Lower lobe of right lung (tissue), 2 donors: Measurements from ENCODE around the gene AHSG. TPM values are rescaled to one million over a fixed set of nuclear protein-coding genes. Genes with fewer than 3 reads are reported as not detected.
A peak's percentile ranks its signal among the peaks of the same experiment; 100 is the strongest.

Source experiments
- ATAC-seq, 2 donors: fragments of 200-7000 bp; cut with Tn5 transposase; one replicate each; pipeline ENCODE4 v1.9.1; 2020 to 2022; ENCODE audit warnings: mild to moderate bottlenecking in 2 of 2, moderate library complexity in 2 of 2
- DNase-seq: peaks from one replicate; pipeline ENCODE4 v3.0.0-alpha.2; 2020
- H3K27ac ChIP-seq: fragments of 200-600 bp; one replicate; pipeline ENCODE4 v1.8.0; 2022
- H3K27me3 ChIP-seq: fragments of 200-600 bp; one replicate; pipeline ENCODE4 v1.8.0; 2022; ENCODE audit warnings: low read depth
- H3K36me3 ChIP-seq: fragments of 200-600 bp; one replicate; pipeline ENCODE4 v1.8.0; 2022; ENCODE audit warnings: mild to moderate bottlenecking
- H3K4me1 ChIP-seq: fragments of 200-600 bp; one replicate; pipeline ENCODE4 v1.8.0; 2022
- H3K4me3 ChIP-seq: fragments of 200-600 bp; one replicate; pipeline ENCODE4 v1.8.0; 2022; ENCODE audit warnings: mild to moderate bottlenecking
- H3K9me3 ChIP-seq: fragments of 200-600 bp; one replicate; pipeline ENCODE4 v1.8.0; 2022
- intact Hi-C: fragments of 100-400 bp; cut with DNase I; formaldehyde crosslinking; loops from one replicate; pipeline ENCODE4 v1.11.0; 2022
- total RNA-seq: library from RNA; stranded (reverse); fragmentation: NEBNext Ultra II Directional; extraction: Animal tissue kit (Norgen Biotek cat#: 25700); gene quantifications from one replicate; pipeline ENCODE4 v1.2.1, GENCODE V29; 2021
- TF ChIP-seq, protein P1 (sequence below): fragments of 200-600 bp; IDR thresholded peaks from one replicate; pipeline ENCODE4 v1.8.0; 2022; ENCODE audit warnings: antibody characterized with exemption, mild to moderate bottlenecking
- donor health status: DM: no; HTN: yes; CAD: no; lungs with severe emphysema.

AHSG gene
- total RNA-seq, 1 donor from 2014 or later: not detected

DNA sequence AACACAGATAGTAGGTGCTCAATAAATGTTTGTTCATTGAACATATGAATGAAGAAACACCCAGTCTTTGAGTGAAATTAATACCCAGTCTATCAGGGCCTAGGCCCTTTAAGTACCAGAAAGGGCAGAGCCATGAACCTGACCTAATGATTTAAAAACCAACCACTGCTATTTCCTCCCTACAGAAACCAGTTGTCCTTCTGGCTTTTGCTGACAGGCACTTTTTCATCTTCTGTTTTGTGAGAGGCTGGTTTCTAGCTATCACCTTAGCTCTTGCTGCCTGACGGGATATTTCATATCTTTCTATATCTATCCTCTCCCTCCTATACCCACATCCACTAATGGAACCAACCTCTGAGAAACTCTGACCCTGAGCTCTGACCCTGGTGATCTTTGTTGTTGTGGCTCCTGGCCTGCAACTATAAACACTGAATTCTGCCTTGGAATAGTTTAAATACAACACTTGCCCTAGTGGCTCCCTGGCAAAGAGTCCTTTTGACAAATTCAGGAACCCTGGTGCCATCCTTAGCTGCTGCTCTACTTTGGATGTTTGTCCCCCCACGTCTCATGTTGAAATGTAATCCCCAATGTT is 4.1 kb upstream of the AHSG start:
- intact Hi-C loops: no loop called here
- Histone ChIP-seq H3K36me3 (no peaks in the 10 kb centered on the region), H3K9me3 (no peaks in the 10 kb centered on the region), H3K4me1 (no peaks in the 10 kb centered on the region), H3K27ac (no peak overlapping the region), H3K4me3 (no peak overlapping the region), H3K27me3 (no peaks in the 10 kb centered on the region)
- TF ChIP-seq, protein P1, sequence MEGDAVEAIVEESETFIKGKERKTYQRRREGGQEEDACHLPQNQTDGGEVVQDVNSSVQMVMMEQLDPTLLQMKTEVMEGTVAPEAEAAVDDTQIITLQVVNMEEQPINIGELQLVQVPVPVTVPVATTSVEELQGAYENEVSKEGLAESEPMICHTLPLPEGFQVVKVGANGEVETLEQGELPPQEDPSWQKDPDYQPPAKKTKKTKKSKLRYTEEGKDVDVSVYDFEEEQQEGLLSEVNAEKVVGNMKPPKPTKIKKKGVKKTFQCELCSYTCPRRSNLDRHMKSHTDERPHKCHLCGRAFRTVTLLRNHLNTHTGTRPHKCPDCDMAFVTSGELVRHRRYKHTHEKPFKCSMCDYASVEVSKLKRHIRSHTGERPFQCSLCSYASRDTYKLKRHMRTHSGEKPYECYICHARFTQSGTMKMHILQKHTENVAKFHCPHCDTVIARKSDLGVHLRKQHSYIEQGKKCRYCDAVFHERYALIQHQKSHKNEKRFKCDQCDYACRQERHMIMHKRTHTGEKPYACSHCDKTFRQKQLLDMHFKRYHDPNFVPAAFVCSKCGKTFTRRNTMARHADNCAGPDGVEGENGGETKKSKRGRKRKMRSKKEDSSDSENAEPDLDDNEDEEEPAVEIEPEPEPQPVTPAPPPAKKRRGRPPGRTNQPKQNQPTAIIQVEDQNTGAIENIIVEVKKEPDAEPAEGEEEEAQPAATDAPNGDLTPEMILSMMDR: no peak
- DNase-seq (no peak), ATAC-seq (no peak)

DNA sequence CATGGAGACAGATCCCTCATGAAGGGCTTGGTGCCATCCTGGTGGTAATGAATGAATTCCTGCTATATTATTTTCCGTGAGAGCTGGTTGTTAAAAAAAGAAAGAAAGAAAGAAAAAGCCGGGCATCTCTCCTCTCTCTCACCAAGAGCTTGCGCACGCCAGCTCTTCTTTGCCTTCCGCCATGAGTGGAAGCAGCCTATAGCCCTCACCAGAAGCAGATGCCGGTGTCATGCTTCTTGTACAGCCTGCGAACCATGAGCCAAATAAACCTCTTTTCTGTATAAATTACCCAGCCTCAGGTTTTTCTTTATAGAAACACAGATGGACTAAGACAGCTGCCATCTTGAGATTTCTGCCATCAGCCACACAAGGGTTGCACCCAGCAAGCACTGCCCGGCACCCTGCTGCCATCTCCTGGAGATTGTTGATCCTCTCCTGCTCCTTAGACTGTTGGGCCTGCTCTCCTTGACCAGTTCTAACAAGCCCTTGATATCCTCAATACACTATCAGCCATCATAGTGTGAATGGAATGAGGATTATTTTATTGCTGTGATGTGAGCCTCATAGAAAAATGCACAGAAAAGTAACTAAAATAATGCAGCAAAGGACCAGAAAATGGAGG is 3.5 kb upstream of the AHSG start:
- TF ChIP-seq, protein P1: no peak
- Histone ChIP-seq H3K4me3 (no peak overlapping the region), H3K4me1 (no peaks in the 10 kb centered on the region), H3K9me3 (no peaks in the 10 kb centered on the region), H3K36me3 (no peaks in the 10 kb centered on the region), H3K27me3 (peaks cover 2% of the 10 kb centered on the region), H3K27ac (no peak overlapping the region)
- DNase-seq: no peak
- intact Hi-C loops: no loop called here
- ATAC-seq: peak in 1 of 2 donors; percentile 35

DNA sequence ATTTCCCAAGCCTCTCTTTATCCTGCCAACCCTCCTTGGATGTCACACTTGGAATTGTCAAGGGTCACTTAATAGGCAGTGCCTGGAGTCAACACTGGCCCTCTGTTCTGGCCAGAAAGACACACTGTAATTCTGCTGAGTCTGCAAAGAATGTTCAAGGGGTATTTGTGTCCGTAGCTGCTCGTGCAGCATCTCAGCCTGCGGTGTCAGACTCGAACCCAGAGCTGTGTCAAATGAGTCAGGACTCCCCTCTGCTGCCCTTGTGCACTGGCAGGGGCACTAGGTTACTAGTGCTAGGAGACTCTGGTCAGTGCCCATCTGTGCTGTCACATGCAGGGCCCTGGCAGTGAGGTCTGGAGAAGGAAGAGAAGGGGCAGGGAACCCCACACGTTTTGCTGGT is 795 bp upstream of the AHSG start:
- DNase-seq (no peak), ATAC-seq (no peak)
- Histone ChIP-seq H3K36me3 (no peaks in the 10 kb centered on the region), H3K9me3 (no peaks in the 10 kb centered on the region), H3K4me3 (no peak overlapping the region), H3K4me1 (peaks cover 6% of the 10 kb centered on the region), H3K27me3 (peaks cover 5% of the 10 kb centered on the region), H3K27ac (no peak overlapping the region)
- TF ChIP-seq, protein P1: no peak
- intact Hi-C loops: loop anchor here (10.0 kb wide), 1 partner anchor 213 kb away; no protein-coding TSS in a partner anchor

DNA sequence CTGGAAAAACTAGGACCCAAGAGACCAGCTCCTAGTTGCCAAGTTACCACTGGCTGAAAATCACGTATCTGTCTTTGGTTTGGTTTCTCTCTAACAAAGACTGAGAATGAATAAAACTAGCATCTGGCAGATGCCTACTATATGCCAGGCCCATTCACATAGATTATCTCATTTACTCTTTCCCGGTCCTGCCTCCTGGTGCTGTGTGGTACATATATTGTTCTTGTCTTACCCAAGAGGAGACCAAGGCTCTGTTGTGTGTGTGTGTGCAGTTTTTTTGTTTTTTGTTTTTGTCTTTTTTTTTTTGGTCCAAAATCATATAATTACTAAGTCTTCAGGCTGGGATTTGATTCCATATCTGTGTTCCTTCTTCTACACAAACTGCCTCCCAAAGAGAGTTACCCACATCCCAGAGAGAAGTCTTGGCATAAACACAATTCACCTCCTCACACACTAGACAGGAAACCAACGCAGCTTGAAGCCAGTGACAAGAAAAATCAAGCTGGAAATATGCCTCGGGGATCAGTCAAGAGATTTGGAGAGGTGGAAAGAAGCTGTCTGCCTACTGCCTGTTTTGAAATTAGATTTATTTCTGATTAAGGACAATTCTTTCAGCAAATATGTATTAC is 891 bp downstream of the AHSG start:
- H3K4me3 ChIP-seq: no peak overlapping the region
- TF ChIP-seq, protein P1: no peak
- intact Hi-C loops: loop anchor here (10.0 kb wide), 1 partner anchor 211 kb away; no protein-coding TSS in a partner anchor
- no peak for DNase-seq
- no peaks in the 10 kb centered on the region for H3K36me3 ChIP-seq
- ATAC-seq: no peak
- H3K27ac ChIP-seq: no peak overlapping the region
- H3K9me3 ChIP-seq: no peaks in the 10 kb centered on the region
- H3K4me1 ChIP-seq: peaks cover 11% of the 10 kb centered on the region
- peaks cover 16% of the 10 kb centered on the region for H3K27me3 ChIP-seq

DNA sequence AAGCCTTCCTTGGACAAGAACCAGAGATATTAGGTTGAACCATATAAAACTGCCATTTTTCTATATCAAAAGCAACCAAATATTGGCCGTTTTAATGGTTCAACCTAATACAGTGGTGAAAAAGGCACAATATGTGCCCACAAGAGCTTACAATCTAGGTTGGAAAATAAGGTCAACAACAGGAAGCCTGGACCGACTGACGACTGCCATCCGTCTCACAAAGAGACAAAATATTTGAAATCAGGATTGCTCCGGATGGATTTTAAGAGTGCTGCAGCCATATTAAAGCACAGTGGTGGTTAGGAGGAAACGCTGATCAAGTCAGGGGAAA is 1.4 kb downstream of the AHSG start:
- H3K9me3 ChIP-seq: no peaks in the 10 kb centered on the region
- intact Hi-C loops: loop anchor here (10.0 kb wide), 1 partner anchor 211 kb away; no protein-coding TSS in a partner anchor
- DNase-seq (no peak), ATAC-seq (no peak)
- H3K4me1 ChIP-seq: peaks cover 11% of the 10 kb centered on the region
- peaks cover 17% of the 10 kb centered on the region for H3K27me3 ChIP-seq
- no peak overlapping the region for H3K4me3 ChIP-seq
- H3K36me3 ChIP-seq: no peaks in the 10 kb centered on the region
- H3K27ac ChIP-seq: no peak overlapping the region
- TF ChIP-seq, protein P1: no peak
